Measurements from ENCODE around the gene B9D1.

B9D1 gene

GRCh38 chr17:19388791-19389785, 26.6 kb upstream of the B9D1 start:
- no peak for DNase-seq

- no peak for DNase-seq
Observed at GRCh38 chr17:19387921-19388521, 25.5 kb upstream of the B9D1 start.

GRCh38 chr17:19386974-19387920, 24.7 kb upstream of the B9D1 start, which contains the start of gene MFAP4:
Gene MFAP4 (minus strand): TSS chr17:19387190. CDS start chr17:19387155, 35 bp downstream.
- no peak for DNase-seq

- DNase-seq = no peak
Observed at GRCh38 chr17:19386051-19386929, 23.8 kb upstream of the B9D1 start.

GRCh38 chr17:19385521-19385983, 23.0 kb upstream of the B9D1 start:
- DNase-seq = no peak

- no peak for DNase-seq
Observed at GRCh38 chr17:19384723-19385391, 22.3 kb upstream of the B9D1 start.

- no peak for DNase-seq
Observed at GRCh38 chr17:19383681-19384470, 21.4 kb upstream of the B9D1 start.

- DNase-seq = no peak
Observed at GRCh38 chr17:19382531-19383444, 20.3 kb upstream of the B9D1 start.

GRCh38 chr17:19381741-19382444, 19.4 kb upstream of the B9D1 start:
- DNase-seq = no peak

- DNase-seq = no peak
Observed at GRCh38 chr17:19381361-19381740, 18.8 kb upstream of the B9D1 start.

- DNase-seq = no peak
Observed at GRCh38 chr17:19380481-19381301, 18.2 kb upstream of the B9D1 start.

- DNase-seq = no peak
Observed at GRCh38 chr17:19379361-19380065, 17.0 kb upstream of the B9D1 start.

- DNase-seq = no peak
Observed at GRCh38 chr17:19378416-19379360, 16.2 kb upstream of the B9D1 start, which contains the start of gene MAPK7. Gene MAPK7 (plus strand): TSS chr17:19378498. CDS start chr17:19378901, 403 bp downstream.

- DNase-seq = peak; percentile 92
Observed at GRCh38 chr17:19377602-19378415, 15.3 kb upstream of the B9D1 start.

- DNase-seq = peak; percentile 4
Observed at GRCh38 chr17:19376811-19377210, 14.3 kb upstream of the B9D1 start.

Measured in NCI-H774 (cell line).